ENCODE measurements around the gene CACNA1A. TPM values are rescaled to one million over a fixed set of nuclear protein-coding genes. Genes with fewer than 3 reads are reported as not detected.

Gene CACNA1A
- total and polyA plus RNA-seq, 2 of the 13 experiments (the other 11 are each of a cell fraction or from before 2014, with no cell fraction given): not detected

- no peak for TF ChIP-seq ZBTB46 (CRISPR knock-in tag; IDR thresholded peaks at IDR 0.05; ENCODE audit: borderline replicate concordance)
- TF ChIP-seq USF2 (IDR thresholded peaks at IDR 0.05; ENCODE audit: low read depth, low read length): no peak
- peak; percentile 79; the same call in 1 of the 2 replicates for TF ChIP-seq USF2 (CRISPR knock-in tag; IDR thresholded peaks at IDR 0.05; ENCODE audit: borderline replicate concordance)
- TF ChIP-seq LRRFIP1 (CRISPR knock-in tag; conservative IDR thresholded peaks at IDR 0.05): no peak; the same call in 1 of the 2 replicates
- 0 out of 2 replicates have a peak, but pooled peaks have one; percentile 57 for TF ChIP-seq CSRNP1 (CRISPR knock-in tag; IDR thresholded peaks at IDR 0.05)
- TF ChIP-seq PLSCR1 (CRISPR knock-in tag; IDR thresholded peaks at IDR 0.05; ENCODE audit: borderline replicate concordance): no peak
- no peak for TF ChIP-seq ZFP37 (CRISPR knock-in tag; IDR thresholded peaks at IDR 0.05; ENCODE audit: borderline replicate concordance)
- peak; percentile 77 for TF ChIP-seq ZBTB38 (CRISPR knock-in tag; IDR thresholded peaks at IDR 0.05)
- no peak for TF ChIP-seq FOXP1 (IDR thresholded peaks at IDR 0.05)
- TF ChIP-seq FOXP1 (CRISPR knock-in tag; IDR thresholded peaks at IDR 0.05): no peak
These were observed 343.3 kb downstream of the CACNA1A start (continued) for GRCh38 chr19:13162724-13163608.

All from HepG2 (cell line).